Gastrocnemius medialis (tissue), 4 donors: ENCODE results near the gene CACNA1B. TPM values are rescaled to one million over a fixed set of nuclear protein-coding genes. Genes with fewer than 3 reads are reported as not detected.

Experiments used
- ATAC-seq, 2 donors: fragments of 150-250 bp; one replicate each; pipeline ENCODE4 v1.9.1; 2016
- DNase-seq, 2 donors: peaks; one replicate each; pipeline ENCODE4 v3.0.0-alpha.2; 2019
- H3K27ac ChIP-seq, 4 donors: fragments of 200-600 bp; sonication (generic); 1 replicate in 1 of 4; 2 replicates in 3 of 4; pipeline ENCODE4 v1.5.1; 2016 to 2018; ENCODE audit warnings: mild to moderate bottlenecking in 2 of 4, moderate library complexity in 1 of 4
- H3K27me3 ChIP-seq, 3 donors: fragments of 200-600 bp; sonication (generic) in 2 of 3; 1 replicate in 1 of 3; 2 replicates in 2 of 3; pipeline versions ENCODE4 v1.5.1 to v1.6.0; 2016 to 2019; ENCODE audit warnings: mild to moderate bottlenecking in 1 of 3, moderate library complexity in 1 of 3
- H3K36me3 ChIP-seq, 2 donors: fragments of 200-600 bp; sonication (generic) in 1 of 2; one replicate each; pipeline ENCODE4 v1.5.1; 2017 to 2018
- H3K4me1 ChIP-seq, 2 donors: fragments of 200-600 bp; sonication (generic) in 1 of 2; one replicate each; pipeline ENCODE4 v1.5.1; 2016 to 2017; ENCODE audit warnings: mild to moderate bottlenecking in 2 of 2
- H3K4me3 ChIP-seq, 4 donors: fragments of 200-600 bp; sonication (generic) in 3 of 4; 1 replicate in 1 of 4; 2 replicates in 3 of 4; pipeline ENCODE4 v1.5.1; 2016 to 2019; ENCODE audit warnings: mild to moderate bottlenecking in 2 of 4
- H3K9me3 ChIP-seq, 3 donors: fragments of 200-600 bp; sonication (generic) in 2 of 3; 1 replicate in 1 of 3; 2 replicates in 2 of 3; pipeline ENCODE4 v1.5.1; 2016 to 2019
- CTCF ChIP-seq, 5 experiments: fragments of 450-650 bp in 3 of 5; fragments of 200-600 bp in 2 of 5; sonication (generic) in 2 of 5; IDR thresholded peaks in 4 of 5; conservative IDR thresholded peaks in 1 of 5; 1 replicate in 4 of 5; 2 replicates in 1 of 5; pipeline ENCODE4 v1.5.1; 2016 to 2019; ENCODE audit warnings: antibody characterized with exemption in 5 of 5, mild to moderate bottlenecking in 3 of 5, moderate library complexity in 3 of 5
- POLR2A ChIP-seq, 2 donors: fragments of 450-650 bp; IDR thresholded peaks; one replicate each; pipeline ENCODE4 v1.6.1; 2017; ENCODE audit warnings: antibody characterized with exemption in 2 of 2, mild to moderate bottlenecking in 2 of 2, moderate library complexity in 2 of 2
- in situ Hi-C, 4 donors: fragments of 200-750 bp; cut with MboI; loops; one replicate each; pipeline versions ENCODE4 v1.15.0 to v1.8.0; 2017; ENCODE audit warnings: low sequenced_read_pairs in 4 of 4
- intact Hi-C: fragments of 100-400 bp; cut with DNase I; formaldehyde crosslinking; loops from one replicate; pipeline ENCODE4 v1.15.1; 2023; ENCODE audit warnings: low total_unique reads
- total RNA-seq, 4 donors: library from RNA; depleted of rRNA; stranded (reverse); fragments of >200 nt; gene quantifications; one replicate each; pipeline versions ENCODE4 v1.1.0 to v1.2.3, GENCODE V29; 2016

Gene CACNA1B
- total RNA-seq, 4 donors from 2014 or later = 0.07 TPM; not detected in 3

GRCh38 chr9:137969685-137970084 lies 92.1 kb downstream of the CACNA1B start:
- DNase-seq (no peak), ATAC-seq (no peak)
- intact Hi-C loops = no loop called here
- Histone ChIP-seq H3K27ac (no peak overlapping the region), H3K27me3 (no peaks in the 10 kb centered on the region), H3K36me3 (no peaks in the 10 kb centered on the region), H3K4me1 (no peaks in the 10 kb centered on the region), H3K9me3 (no peaks in the 10 kb centered on the region), H3K4me3 (no peak overlapping the region)
- in situ Hi-C loops = loop anchor here in 1 of 4 donors (10.0 kb wide), 1 partner anchor 65 kb away; no protein-coding TSS in a partner anchor
- TF ChIP-seq CTCF (IDR thresholded peaks at IDR 0.05 in 4 of 5, conservative IDR thresholded peaks at IDR 0.05 in 1 of 5) (no peak), POLR2A (IDR thresholded peaks at IDR 0.05) (no peak)

- Histone ChIP-seq H3K27me3 (no peaks in the 10 kb centered on the region), H3K4me1 (no peaks in the 10 kb centered on the region), H3K27ac (no peak overlapping the region), H3K36me3 (no peaks in the 10 kb centered on the region), H3K9me3 (no peaks in the 10 kb centered on the region), H3K4me3 (no peak overlapping the region)
- no peak for ATAC-seq
- TF ChIP-seq POLR2A (IDR thresholded peaks at IDR 0.05) (no peak), CTCF (IDR thresholded peaks at IDR 0.05 in 4 of 5, conservative IDR thresholded peaks at IDR 0.05 in 1 of 5) (no peak)
- intact Hi-C loops = no loop called here
- no peak for DNase-seq
- in situ Hi-C loops = no loop called here
These were observed 92.5 kb downstream of the CACNA1B start for GRCh38 chr9:137970098-137970497.

- H3K27me3 ChIP-seq = no peaks in the 10 kb centered on the region
- H3K4me3 ChIP-seq = no peak overlapping the region
- no peak for TF ChIP-seq POLR2A (IDR thresholded peaks at IDR 0.05)
- TF ChIP-seq CTCF (IDR thresholded peaks at IDR 0.05 in 4 of 5, conservative IDR thresholded peaks at IDR 0.05 in 1 of 5) = no peak
- DNase-seq (no peak), ATAC-seq (no peak)
- H3K9me3 ChIP-seq = no peaks in the 10 kb centered on the region
- in situ Hi-C loops (no loop called here), intact Hi-C loops (no loop called here)
- H3K36me3 ChIP-seq = no peaks in the 10 kb centered on the region
- no peaks in the 10 kb centered on the region for H3K4me1 ChIP-seq
- no peak overlapping the region for H3K27ac ChIP-seq
These were observed 93.3 kb downstream of the CACNA1B start for GRCh38 chr9:137970686-137971476.

GRCh38 chr9:137971477-137972138 lies 94.0 kb downstream of the CACNA1B start:
- ATAC-seq (no peak), DNase-seq (no peak)
- Histone ChIP-seq H3K9me3 (no peaks in the 10 kb centered on the region), H3K4me3 (no peak overlapping the region), H3K27me3 (no peaks in the 10 kb centered on the region), H3K4me1 (no peaks in the 10 kb centered on the region), H3K36me3 (no peaks in the 10 kb centered on the region), H3K27ac (no peak overlapping the region)
- intact Hi-C loops = no loop called here
- TF ChIP-seq POLR2A (IDR thresholded peaks at IDR 0.05) (no peak), CTCF (IDR thresholded peaks at IDR 0.05 in 4 of 5, conservative IDR thresholded peaks at IDR 0.05 in 1 of 5) (no peak)
- in situ Hi-C loops = no loop called here
